Lower lobe of right lung (tissue), 2 donors: ENCODE results near the gene ANXA6. TPM values are rescaled to one million over a fixed set of nuclear protein-coding genes. Genes with fewer than 3 reads are reported as not detected.
A peak's percentile ranks its signal among the peaks of the same experiment; 100 is the strongest.

Source experiments
- ATAC-seq, 2 donors: fragments of 200-7000 bp; cut with Tn5 transposase; one replicate each; pipeline ENCODE4 v1.9.1; 2020 to 2022; ENCODE audit warnings: mild to moderate bottlenecking in 2 of 2, moderate library complexity in 2 of 2
- DNase-seq: peaks from one replicate; pipeline ENCODE4 v3.0.0-alpha.2; 2020
- H3K27ac ChIP-seq: fragments of 200-600 bp; one replicate; pipeline ENCODE4 v1.8.0; 2022
- H3K27me3 ChIP-seq: fragments of 200-600 bp; one replicate; pipeline ENCODE4 v1.8.0; 2022; ENCODE audit warnings: low read depth
- H3K36me3 ChIP-seq: fragments of 200-600 bp; one replicate; pipeline ENCODE4 v1.8.0; 2022; ENCODE audit warnings: mild to moderate bottlenecking
- H3K4me1 ChIP-seq: fragments of 200-600 bp; one replicate; pipeline ENCODE4 v1.8.0; 2022
- H3K4me3 ChIP-seq: fragments of 200-600 bp; one replicate; pipeline ENCODE4 v1.8.0; 2022; ENCODE audit warnings: mild to moderate bottlenecking
- H3K9me3 ChIP-seq: fragments of 200-600 bp; one replicate; pipeline ENCODE4 v1.8.0; 2022
- intact Hi-C: fragments of 100-400 bp; cut with DNase I; formaldehyde crosslinking; loops from one replicate; pipeline ENCODE4 v1.11.0; 2022
- total RNA-seq: library from RNA; stranded (reverse); fragmentation: NEBNext Ultra II Directional; extraction: Animal tissue kit (Norgen Biotek cat#: 25700); gene quantifications from one replicate; pipeline ENCODE4 v1.2.1, GENCODE V29; 2021
- TF ChIP-seq, protein P1 (sequence below): fragments of 200-600 bp; IDR thresholded peaks from one replicate; pipeline ENCODE4 v1.8.0; 2022; ENCODE audit warnings: antibody characterized with exemption, mild to moderate bottlenecking
- donor health status: DM: no; HTN: yes; CAD: no; lungs with severe emphysema.

ANXA6 gene
- total RNA-seq, 1 donor from 2014 or later = 120 TPM

DNA sequence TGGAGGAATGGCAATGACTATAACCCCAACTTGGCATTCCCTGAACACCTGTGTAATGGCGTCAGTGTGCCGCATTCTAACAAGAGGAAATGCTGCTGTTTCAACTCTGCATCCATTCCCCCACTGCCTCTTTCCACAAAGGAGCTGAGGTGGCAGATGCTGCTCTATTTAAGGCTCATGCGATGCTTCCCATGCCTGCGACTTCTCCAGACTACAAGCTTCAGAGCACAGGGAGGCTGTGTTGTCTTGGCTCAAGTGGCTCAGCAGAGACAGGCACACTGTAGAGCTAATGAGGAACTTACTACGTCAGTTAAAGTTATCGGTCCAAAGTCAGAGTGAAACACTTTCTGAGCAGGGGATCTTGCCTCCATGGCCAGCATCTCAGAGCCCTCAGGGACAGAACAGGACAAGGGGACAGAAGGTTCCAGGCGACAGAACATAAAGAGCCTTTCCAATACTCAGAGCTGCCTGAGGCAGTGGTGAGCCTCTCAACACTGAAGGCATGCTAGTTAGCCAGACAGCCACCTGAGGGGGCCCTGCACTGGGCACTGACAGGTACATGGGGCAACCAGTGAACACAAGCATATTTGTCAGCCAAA lies 98.6 kb downstream of the ANXA6 start:
- peak overlapping the region; percentile 48 for H3K27ac ChIP-seq
- no peaks in the 10 kb centered on the region for H3K27me3 ChIP-seq
- TF ChIP-seq, protein P1, sequence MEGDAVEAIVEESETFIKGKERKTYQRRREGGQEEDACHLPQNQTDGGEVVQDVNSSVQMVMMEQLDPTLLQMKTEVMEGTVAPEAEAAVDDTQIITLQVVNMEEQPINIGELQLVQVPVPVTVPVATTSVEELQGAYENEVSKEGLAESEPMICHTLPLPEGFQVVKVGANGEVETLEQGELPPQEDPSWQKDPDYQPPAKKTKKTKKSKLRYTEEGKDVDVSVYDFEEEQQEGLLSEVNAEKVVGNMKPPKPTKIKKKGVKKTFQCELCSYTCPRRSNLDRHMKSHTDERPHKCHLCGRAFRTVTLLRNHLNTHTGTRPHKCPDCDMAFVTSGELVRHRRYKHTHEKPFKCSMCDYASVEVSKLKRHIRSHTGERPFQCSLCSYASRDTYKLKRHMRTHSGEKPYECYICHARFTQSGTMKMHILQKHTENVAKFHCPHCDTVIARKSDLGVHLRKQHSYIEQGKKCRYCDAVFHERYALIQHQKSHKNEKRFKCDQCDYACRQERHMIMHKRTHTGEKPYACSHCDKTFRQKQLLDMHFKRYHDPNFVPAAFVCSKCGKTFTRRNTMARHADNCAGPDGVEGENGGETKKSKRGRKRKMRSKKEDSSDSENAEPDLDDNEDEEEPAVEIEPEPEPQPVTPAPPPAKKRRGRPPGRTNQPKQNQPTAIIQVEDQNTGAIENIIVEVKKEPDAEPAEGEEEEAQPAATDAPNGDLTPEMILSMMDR = no peak
- intact Hi-C loops = no loop called here
- H3K4me1 ChIP-seq = peaks cover 53% of the 10 kb centered on the region
- H3K36me3 ChIP-seq = peaks cover 94% of the 10 kb centered on the region
- ATAC-seq = peak in 1 of 2 donors; percentile 10
- DNase-seq = no peak
- no peaks in the 10 kb centered on the region for H3K9me3 ChIP-seq
- H3K4me3 ChIP-seq = no peak overlapping the region

DNA sequence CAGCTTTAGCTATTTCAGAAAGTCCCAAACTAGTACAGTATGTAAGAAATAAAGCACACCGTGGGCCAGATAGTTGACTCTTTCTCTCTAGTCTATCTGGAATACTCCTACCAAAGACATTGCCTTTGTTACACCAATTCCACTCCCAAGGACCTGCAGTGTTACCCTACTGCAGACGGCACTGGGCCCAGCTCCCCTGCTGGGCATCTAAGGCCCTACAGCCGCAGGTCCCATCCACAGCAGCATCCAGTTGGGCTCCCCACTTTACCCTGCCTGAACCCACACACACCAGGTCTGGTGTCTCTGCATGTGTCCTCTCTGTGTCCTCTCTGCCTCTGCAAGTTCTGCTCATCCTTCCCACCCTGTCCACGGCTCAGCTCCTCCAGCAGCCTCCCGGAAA lies 99.3 kb downstream of the ANXA6 start:
- Histone ChIP-seq H3K9me3 (no peaks in the 10 kb centered on the region), H3K36me3 (peaks cover 97% of the 10 kb centered on the region), H3K27ac (peak overlapping the region; percentile 48), H3K4me1 (peaks cover 46% of the 10 kb centered on the region), H3K4me3 (no peak overlapping the region), H3K27me3 (no peaks in the 10 kb centered on the region)
- TF ChIP-seq, protein P1 = no peak
- DNase-seq = no peak
- ATAC-seq = no peak
- intact Hi-C loops = no loop called here

DNA sequence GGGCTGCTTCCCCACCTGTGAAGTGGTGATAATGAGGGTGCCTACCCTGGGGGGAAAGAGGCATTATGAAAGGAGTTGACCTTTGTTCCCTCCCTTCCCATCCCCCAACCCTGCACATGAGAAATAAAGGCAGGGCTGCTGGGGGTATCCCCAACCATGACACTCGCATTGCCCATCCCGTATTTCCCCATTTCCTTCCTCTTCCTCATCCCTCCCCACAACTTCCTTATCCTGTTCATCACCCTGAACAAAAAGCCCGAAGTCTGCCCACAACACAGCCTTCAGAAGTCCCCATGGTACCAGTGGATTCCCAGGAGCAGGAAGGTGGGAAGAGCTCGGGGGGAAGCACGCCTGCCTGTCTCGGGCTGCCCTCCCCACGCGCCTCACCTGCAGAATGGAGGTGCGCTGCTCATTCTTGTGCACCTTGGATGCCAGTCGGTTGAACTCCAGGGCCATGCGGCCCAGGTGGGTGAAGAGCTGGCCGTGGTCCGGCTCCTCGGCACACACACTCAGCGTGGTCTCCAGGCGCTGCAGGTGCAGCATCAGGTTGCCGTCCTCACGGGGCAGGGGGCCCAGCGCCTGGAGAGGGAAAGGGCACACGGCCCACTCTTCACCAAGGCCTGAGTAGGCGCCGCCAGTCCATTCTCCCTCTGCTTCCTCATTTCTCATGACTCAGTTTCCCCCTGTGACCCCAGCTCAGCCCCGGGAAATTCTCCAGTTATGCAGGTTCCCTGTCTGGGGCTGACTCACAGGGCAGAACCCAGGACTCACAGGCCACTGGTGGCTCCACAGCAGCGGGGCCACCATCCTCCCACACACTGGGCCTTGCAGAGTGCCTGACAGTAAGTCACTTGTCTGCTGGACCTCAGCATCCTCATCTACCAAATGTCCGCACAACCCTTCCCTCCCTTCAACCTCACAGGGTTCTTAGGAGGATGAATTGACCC lies 100.9 kb downstream of the ANXA6 start:
- peaks cover 94% of the 10 kb centered on the region for H3K36me3 ChIP-seq
- no peak for DNase-seq
- no peak overlapping the region for H3K4me3 ChIP-seq
- no peaks in the 10 kb centered on the region for H3K27me3 ChIP-seq
- intact Hi-C loops = no loop called here
- no peaks in the 10 kb centered on the region for H3K9me3 ChIP-seq
- TF ChIP-seq, protein P1 = no peak
- H3K27ac ChIP-seq = no peak overlapping the region
- no peak for ATAC-seq
- peaks cover 46% of the 10 kb centered on the region for H3K4me1 ChIP-seq

DNA sequence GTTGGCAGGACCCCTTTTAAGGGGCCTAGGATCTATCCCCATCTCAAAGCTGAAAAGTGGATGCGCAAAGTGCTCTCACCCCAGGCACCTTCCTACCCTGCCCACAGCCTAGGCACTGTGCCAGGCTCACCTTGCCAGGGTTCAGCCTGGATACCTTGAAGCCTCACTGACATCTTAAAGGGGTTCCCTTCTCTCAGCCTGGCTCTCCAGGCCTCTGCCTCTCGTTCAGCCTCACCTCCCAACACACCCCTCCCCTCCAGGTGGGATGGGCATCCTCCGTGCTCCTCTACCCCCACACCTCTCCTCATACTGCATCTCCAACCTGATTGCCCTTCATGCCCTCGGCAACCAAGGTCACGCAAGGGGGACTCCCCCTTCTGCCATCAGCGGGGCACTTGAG lies 102.2 kb downstream of the ANXA6 start:
- no peak for DNase-seq
- no peak overlapping the region for H3K4me3 ChIP-seq
- no peaks in the 10 kb centered on the region for H3K9me3 ChIP-seq
- peaks cover 34% of the 10 kb centered on the region for H3K4me1 ChIP-seq
- H3K27me3 ChIP-seq = no peaks in the 10 kb centered on the region
- H3K36me3 ChIP-seq = peaks cover 93% of the 10 kb centered on the region
- ATAC-seq = no peak
- intact Hi-C loops = no loop called here
- TF ChIP-seq, protein P1 = no peak
- no peak overlapping the region for H3K27ac ChIP-seq

DNA sequence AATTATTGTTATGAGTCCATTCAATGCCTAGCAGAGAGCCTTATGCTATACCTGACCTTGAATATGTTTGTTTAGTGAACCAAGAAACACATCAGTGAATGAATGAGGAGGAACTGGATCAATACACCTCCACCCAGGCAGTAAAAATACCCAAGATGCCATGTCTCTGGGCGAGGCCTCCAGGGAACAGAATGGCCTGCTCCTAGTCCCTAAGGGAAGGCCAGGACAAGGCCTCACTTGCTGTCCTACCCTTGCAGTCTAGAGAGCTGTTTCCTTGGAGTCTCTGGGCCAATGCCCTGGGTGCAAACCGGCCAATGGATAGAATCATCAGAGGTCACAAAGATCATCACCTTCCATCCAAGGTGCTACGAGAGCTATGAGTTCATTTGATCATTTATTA lies 102.9 kb downstream of the ANXA6 start:
- ATAC-seq (no peak), DNase-seq (no peak)
- TF ChIP-seq, protein P1 = no peak
- Histone ChIP-seq H3K27ac (no peak overlapping the region), H3K4me3 (no peak overlapping the region), H3K4me1 (peaks cover 29% of the 10 kb centered on the region), H3K9me3 (no peaks in the 10 kb centered on the region), H3K36me3 (peaks cover 93% of the 10 kb centered on the region), H3K27me3 (no peaks in the 10 kb centered on the region)
- intact Hi-C loops = loop anchor here (5.0 kb wide), 1 partner anchor 63 kb away; no protein-coding TSS in a partner anchor
